Skeletal muscle satellite cell (primary cell): Measurements from ENCODE around the gene NEURL1.
A peak's percentile ranks its signal among the peaks of the same experiment; 100 is the strongest.

ENCODE experiments used
- H3K27me3 ChIP-seq: 2 replicates; pipeline ENCODE4 v1.7.0; 2013; ENCODE audit warnings: low read length; ENCODE audit not compliant: control insufficient read depth, insufficient read depth
- H3K36me3 ChIP-seq: 2 replicates; pipeline ENCODE4 v1.7.0; 2013; ENCODE audit warnings: mild to moderate bottlenecking, control low read depth, low read length; ENCODE audit not compliant: insufficient read depth
- H3K4me1 ChIP-seq: 2 replicates; pipeline ENCODE4 v1.7.0; 2013; ENCODE audit warnings: low read length; ENCODE audit not compliant: control insufficient read depth, insufficient read depth
- H3K4me2 ChIP-seq: 2 replicates; pipeline ENCODE4 v1.7.0; 2013; ENCODE audit warnings: mild to moderate bottlenecking, low read length
- H3K4me3 ChIP-seq: 2 replicates; pipeline ENCODE4 v1.7.0; 2013; ENCODE audit warnings: low read length
- H3K9ac ChIP-seq: 2 replicates; pipeline ENCODE4 v1.7.0; 2013; ENCODE audit warnings: mild to moderate bottlenecking, low read depth, low read length, moderate library complexity
- H3K9me3 ChIP-seq: replicated peaks from 2 replicates; pipeline ENCODE4 v1.7.0; 2013; ENCODE audit warnings: mild to moderate bottlenecking, control low read depth, low read length

Gene NEURL1

GRCh38 chr10:103551619-103552602 lies 58.4 kb downstream of the NEURL1 start:
- no peaks in the 10 kb centered on the region for H3K9me3 ChIP-seq
- peaks cover 8% of the 10 kb centered on the region for H3K4me1 ChIP-seq
- no peak overlapping the region for H3K4me3 ChIP-seq
- H3K4me2 ChIP-seq, result no peak overlapping the region
- H3K9ac ChIP-seq, result no peak overlapping the region
- H3K27me3 ChIP-seq, result peaks cover 80% of the 10 kb centered on the region
- H3K36me3 ChIP-seq, result no peaks in the 10 kb centered on the region

- H3K36me3 ChIP-seq, result no peaks in the 10 kb centered on the region
- H3K4me3 ChIP-seq, result no peak overlapping the region
- no peak overlapping the region for H3K9ac ChIP-seq
- H3K4me2 ChIP-seq, result no peak overlapping the region
- peaks cover 8% of the 10 kb centered on the region for H3K4me1 ChIP-seq
- peaks cover 81% of the 10 kb centered on the region for H3K27me3 ChIP-seq
- H3K9me3 ChIP-seq, result no peaks in the 10 kb centered on the region
These were observed 59.6 kb downstream of the NEURL1 start for GRCh38 chr10:103552856-103553742.

DNA sequence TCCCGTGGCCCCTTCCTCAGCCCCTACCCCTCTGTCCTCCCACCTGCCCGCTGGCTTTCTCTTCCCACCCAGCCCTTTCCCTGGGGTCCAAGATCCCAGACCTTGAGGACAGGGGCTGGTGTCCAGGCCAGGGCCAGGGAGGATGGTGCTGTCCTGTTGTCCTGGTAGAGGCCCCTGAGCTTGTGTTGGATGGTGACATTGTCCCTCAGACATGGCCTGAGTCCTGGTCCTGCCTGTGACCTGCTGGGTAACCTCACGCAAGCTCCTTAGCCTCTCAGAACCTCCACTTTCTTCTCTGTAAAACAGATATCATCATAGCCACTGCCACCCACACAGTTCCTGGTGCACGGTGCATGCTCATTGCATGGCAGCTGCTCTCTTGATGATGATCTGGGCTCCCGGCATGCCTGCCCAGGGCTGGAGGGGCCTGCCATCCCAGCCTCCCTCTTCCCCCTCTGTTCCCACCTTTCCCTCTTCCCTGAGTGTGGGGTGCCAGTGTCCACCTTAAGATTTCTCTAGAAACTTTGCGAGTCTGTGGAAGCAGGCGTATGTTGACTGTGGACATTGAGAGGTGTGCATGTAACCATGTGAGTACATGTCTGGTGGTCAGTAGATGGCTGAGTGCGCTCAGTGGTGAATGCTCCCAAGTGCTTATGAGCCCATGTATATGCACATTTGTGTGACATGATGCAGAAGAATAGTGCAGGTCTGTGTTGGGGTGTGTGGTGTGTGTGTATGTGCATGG lies 60.4 kb downstream of the NEURL1 start:
- Histone ChIP-seq H3K4me3 (no peak overlapping the region), H3K9me3 (no peaks in the 10 kb centered on the region), H3K36me3 (no peaks in the 10 kb centered on the region), H3K4me1 (peaks cover 8% of the 10 kb centered on the region), H3K9ac (no peak overlapping the region), H3K4me2 (no peak overlapping the region), H3K27me3 (peaks cover 86% of the 10 kb centered on the region)

DNA sequence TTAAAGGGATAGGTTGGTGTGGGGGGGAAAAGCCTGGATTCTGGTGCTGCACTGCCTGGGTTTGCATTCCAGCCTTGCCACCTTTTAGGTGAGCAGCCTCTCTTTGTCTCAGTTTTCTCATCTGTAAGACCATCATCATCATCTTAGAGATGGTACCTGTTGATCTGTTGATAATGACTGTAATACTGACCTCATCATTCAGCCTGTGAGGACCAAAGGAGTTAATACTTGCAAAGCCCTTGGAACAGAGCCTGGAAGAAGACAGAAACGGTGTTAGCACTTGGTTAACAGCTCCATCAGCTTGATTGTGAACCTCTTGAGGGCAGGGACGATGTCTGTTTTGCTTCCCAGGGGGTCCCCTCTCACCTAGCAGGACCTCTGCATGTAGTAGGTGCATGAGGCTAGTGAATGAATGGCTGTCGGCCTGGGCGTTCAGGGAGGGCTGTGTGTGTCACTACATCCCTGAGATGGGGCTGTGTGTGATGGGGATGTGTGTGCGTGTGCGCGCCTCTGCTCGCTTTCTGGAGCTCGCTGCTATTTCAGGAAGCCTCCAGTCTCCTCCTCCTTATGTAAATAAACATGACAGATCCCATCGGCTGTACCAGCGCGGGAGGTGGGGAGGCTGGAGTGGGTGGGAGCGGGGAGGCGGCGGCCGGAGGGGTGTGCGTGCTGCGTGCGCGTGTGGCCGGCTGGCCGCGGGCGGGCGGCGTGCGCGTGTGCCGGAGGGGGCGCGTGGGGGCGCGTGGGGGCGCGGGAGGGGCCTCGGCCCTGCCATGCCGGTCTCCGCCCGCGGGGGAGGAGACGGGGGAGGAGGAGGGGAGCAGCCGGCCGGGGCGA lies 61.2 kb downstream of the NEURL1 start:
- Histone ChIP-seq H3K4me3 (peak overlapping the region; percentile 47), H3K36me3 (no peaks in the 10 kb centered on the region), H3K4me1 (peaks cover 8% of the 10 kb centered on the region), H3K9me3 (no peaks in the 10 kb centered on the region), H3K27me3 (peaks cover 84% of the 10 kb centered on the region), H3K9ac (no peak overlapping the region), H3K4me2 (peak overlapping the region; percentile 73)

- no peak overlapping the region for H3K9ac ChIP-seq
These were observed 61.8 kb downstream of the NEURL1 start for GRCh38 chr10:103555325-103555649.

GRCh38 chr10:103555712-103556111 lies 62.2 kb downstream of the NEURL1 start:
- Histone ChIP-seq H3K27me3 (peaks cover 84% of the 10 kb centered on the region), H3K36me3 (no peaks in the 10 kb centered on the region), H3K9ac (no peak overlapping the region), H3K4me1 (peaks cover 8% of the 10 kb centered on the region), H3K9me3 (no peaks in the 10 kb centered on the region), H3K4me2 (peak overlapping the region; percentile 73), H3K4me3 (peak overlapping the region; percentile 47)

More at GRCh38 chr10:103555325-103555649, 61.8 kb downstream of the NEURL1 start:
- no peaks in the 10 kb centered on the region for H3K36me3 ChIP-seq
- peak overlapping the region; percentile 73 for H3K4me2 ChIP-seq
- peak overlapping the region; percentile 47 for H3K4me3 ChIP-seq
- no peaks in the 10 kb centered on the region for H3K9me3 ChIP-seq
- peaks cover 84% of the 10 kb centered on the region for H3K27me3 ChIP-seq
- peaks cover 8% of the 10 kb centered on the region for H3K4me1 ChIP-seq

- Histone ChIP-seq H3K4me2 (no peak overlapping the region), H3K9me3 (no peaks in the 10 kb centered on the region), H3K27me3 (peaks cover 84% of the 10 kb centered on the region), H3K36me3 (no peaks in the 10 kb centered on the region), H3K4me3 (no peak overlapping the region), H3K4me1 (peaks cover 8% of the 10 kb centered on the region), H3K9ac (no peak overlapping the region)
These were observed 63.0 kb downstream of the NEURL1 start for GRCh38 chr10:103556383-103557007.

- H3K27me3 ChIP-seq, result peaks cover 80% of the 10 kb centered on the region
- H3K9ac ChIP-seq, result no peak overlapping the region
- peaks cover 8% of the 10 kb centered on the region for H3K4me1 ChIP-seq
- no peak overlapping the region for H3K4me2 ChIP-seq
- no peaks in the 10 kb centered on the region for H3K9me3 ChIP-seq
- H3K36me3 ChIP-seq, result no peaks in the 10 kb centered on the region
- no peak overlapping the region for H3K4me3 ChIP-seq
These were observed 64.0 kb downstream of the NEURL1 start for GRCh38 chr10:103557455-103557854.

- H3K4me3 ChIP-seq, result no peak overlapping the region
- no peaks in the 10 kb centered on the region for H3K9me3 ChIP-seq
- no peak overlapping the region for H3K9ac ChIP-seq
- peaks cover 75% of the 10 kb centered on the region for H3K27me3 ChIP-seq
- H3K4me1 ChIP-seq, result peaks cover 6% of the 10 kb centered on the region
- no peak overlapping the region for H3K4me2 ChIP-seq
- no peaks in the 10 kb centered on the region for H3K36me3 ChIP-seq
These were observed 65.4 kb downstream of the NEURL1 start for GRCh38 chr10:103558911-103559310.

DNA sequence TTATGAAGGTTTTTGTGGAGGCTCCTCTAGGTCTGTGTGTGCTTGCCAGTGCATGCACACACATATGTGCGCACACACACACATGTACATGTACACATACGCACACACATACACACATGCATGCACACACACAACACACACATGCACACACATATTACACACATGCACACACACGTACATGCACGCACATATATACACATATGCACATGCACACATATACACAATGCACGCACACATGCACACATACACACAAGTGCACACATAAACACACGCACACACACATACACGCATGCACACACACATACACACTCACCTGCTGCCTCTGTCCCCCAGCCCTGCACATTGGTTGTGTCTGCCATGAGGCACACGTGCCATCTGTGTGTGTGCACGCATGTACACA lies 66.3 kb downstream of the NEURL1 start:
- H3K4me1 ChIP-seq, result peaks cover 5% of the 10 kb centered on the region
- no peak overlapping the region for H3K9ac ChIP-seq
- peaks cover 79% of the 10 kb centered on the region for H3K27me3 ChIP-seq
- H3K4me2 ChIP-seq, result no peak overlapping the region
- no peaks in the 10 kb centered on the region for H3K36me3 ChIP-seq
- no peak overlapping the region for H3K4me3 ChIP-seq
- no peaks in the 10 kb centered on the region for H3K9me3 ChIP-seq
